Colon (tissue), 2 donors: ENCODE results near the gene ZNF273.

ENCODE experiments used
- FAIRE-seq: peaks from 2 replicates; lab custom pipeline; 2012; peaks lifted over from hg19 to GRCh38; lab: Jason Lieb, UNC
- donor health status: control.
- donor health status: control.

The ZNF273 gene

GRCh38 chr7:64877714-64878610, 25.1 kb upstream of the ZNF273 start:
- FAIRE-seq = no peak

- FAIRE-seq = no peak
Observed at GRCh38 chr7:64878684-64879083, 24.4 kb upstream of the ZNF273 start.

GRCh38 chr7:64879086-64879730, 23.9 kb upstream of the ZNF273 start:
- no peak for FAIRE-seq

GRCh38 chr7:64879800-64880199, 23.3 kb upstream of the ZNF273 start:
- FAIRE-seq = no peak

- no peak for FAIRE-seq
Observed at GRCh38 chr7:64880322-64881297, 22.5 kb upstream of the ZNF273 start.

GRCh38 chr7:64881461-64882287, 21.4 kb upstream of the ZNF273 start:
- no peak for FAIRE-seq

GRCh38 chr7:64882341-64883112, 20.5 kb upstream of the ZNF273 start:
- FAIRE-seq = no peak

GRCh38 chr7:64883113-64883905, 19.8 kb upstream of the ZNF273 start:
- no peak for FAIRE-seq

GRCh38 chr7:64884085-64884912, 18.8 kb upstream of the ZNF273 start:
- no peak for FAIRE-seq

- no peak for FAIRE-seq
Observed at GRCh38 chr7:64884913-64885370, 18.1 kb upstream of the ZNF273 start.

- FAIRE-seq = no peak
Observed at GRCh38 chr7:64885520-64886240, 17.4 kb upstream of the ZNF273 start.

- FAIRE-seq = no peak
Observed at GRCh38 chr7:64886956-64887545, 16.0 kb upstream of the ZNF273 start.

- FAIRE-seq = no peak
Observed at GRCh38 chr7:64887756-64888508, 15.1 kb upstream of the ZNF273 start.

- no peak for FAIRE-seq
Observed at GRCh38 chr7:64888561-64888900, 14.5 kb upstream of the ZNF273 start.

GRCh38 chr7:64888901-64889685, 14.0 kb upstream of the ZNF273 start:
- FAIRE-seq = no peak

GRCh38 chr7:64889686-64890162, 13.3 kb upstream of the ZNF273 start:
- FAIRE-seq = no peak
